H9 (cell line): ENCODE results near the gene P3H2. TPM values are rescaled to one million over a fixed set of nuclear protein-coding genes. Genes with fewer than 3 reads are reported as not detected.

Source experiments
- DNase-seq: peaks from one replicate; pipeline ENCODE4 v3.0.0-alpha.2; 2017
- H2AFZ ChIP-seq: one replicate; pipeline ENCODE4 v1.6.1; 2013; ENCODE audit warnings: mild to moderate bottlenecking, low read length, control low read depth, moderate library complexity
- H2AK5ac ChIP-seq: 2 replicates; pipeline ENCODE4 v1.6.1; 2013; ENCODE audit warnings: low read length, control low read depth, mixed read lengths; ENCODE audit not compliant: insufficient read length
- H2BK120ac ChIP-seq: one replicate; pipeline ENCODE4 v1.6.1; 2013; ENCODE audit warnings: low read depth, mild to moderate bottlenecking, low read length, control low read depth, inconsistent platforms; ENCODE audit not compliant: poor library complexity, severe bottlenecking
- H2BK12ac ChIP-seq: 2 replicates; pipeline ENCODE4 v1.6.1; 2013; ENCODE audit warnings: low read length, control low read depth, mixed read lengths, low read depth; ENCODE audit not compliant: insufficient read length
- H2BK15ac ChIP-seq: 2 replicates; pipeline ENCODE4 v1.6.1; 2013; ENCODE audit warnings: low read depth, low read length, control low read depth
- H2BK20ac ChIP-seq: one replicate; pipeline ENCODE4 v1.6.1; 2013; ENCODE audit warnings: low read depth, mild to moderate bottlenecking, low read length, control low read depth, inconsistent platforms; ENCODE audit not compliant: poor library complexity, severe bottlenecking
- H2BK5ac ChIP-seq: 2 replicates; pipeline ENCODE4 v1.6.1; 2013; ENCODE audit warnings: low read length, control low read depth, mixed read lengths; ENCODE audit not compliant: insufficient read length
- H3K14ac ChIP-seq: 2 replicates; pipeline ENCODE4 v1.6.1; 2013; ENCODE audit warnings: low read length, control low read depth; ENCODE audit not compliant: insufficient read depth
- H3K18ac ChIP-seq: 2 replicates; pipeline ENCODE4 v1.6.1; 2013; ENCODE audit warnings: low read depth, mild to moderate bottlenecking, mixed read lengths, low read length, control low read depth; ENCODE audit not compliant: insufficient read length
- H3K23ac ChIP-seq: 2 replicates; pipeline ENCODE4 v1.6.1; 2013; ENCODE audit warnings: low read length, control low read depth, mixed read lengths, low read depth; ENCODE audit not compliant: insufficient read length
- H3K23me2 ChIP-seq: 2 replicates; pipeline ENCODE4 v1.6.1; 2013; ENCODE audit warnings: low read depth, mild to moderate bottlenecking, mixed read lengths, low read length, control low read depth; ENCODE audit not compliant: insufficient read length, poor library complexity, severe bottlenecking
- H3K27ac ChIP-seq: 2 replicates; pipeline ENCODE4 v1.5.1; 2013; ENCODE audit warnings: low read length, control low read depth, mixed read lengths, low read depth; ENCODE audit not compliant: insufficient read length
- H3K27me3 ChIP-seq: 2 replicates; pipeline ENCODE4 v1.6.1; 2013; ENCODE audit warnings: low read length, control low read depth, inconsistent platforms; ENCODE audit not compliant: insufficient read depth
- H3K4ac ChIP-seq: 2 replicates; pipeline ENCODE4 v1.6.1; 2013; ENCODE audit warnings: low read depth, mild to moderate bottlenecking, control low read depth, inconsistent platforms, low read length, moderate library complexity
- H3K4me1 ChIP-seq: 2 replicates; pipeline ENCODE4 v1.6.1; 2013; ENCODE audit warnings: low read length, control low read depth, inconsistent platforms; ENCODE audit not compliant: insufficient read depth
- H3K4me2 ChIP-seq: 2 replicates; pipeline ENCODE4 v1.6.1; 2013; ENCODE audit warnings: low read length, control low read depth, mixed read lengths; ENCODE audit not compliant: insufficient read length, insufficient read depth
- H3K56ac ChIP-seq: 2 replicates; pipeline ENCODE4 v1.6.1; 2013; ENCODE audit warnings: low read depth, mild to moderate bottlenecking, mixed read lengths, low read length, control low read depth; ENCODE audit not compliant: insufficient read length
- H3K79me1 ChIP-seq: 2 replicates; pipeline ENCODE4 v1.6.1; 2013; ENCODE audit warnings: low read depth, mild to moderate bottlenecking, moderate library complexity, low read length, control low read depth, inconsistent platforms; ENCODE audit not compliant: insufficient read depth, poor library complexity, severe bottlenecking
- H3K79me2 ChIP-seq: 2 replicates; pipeline ENCODE4 v1.6.1; 2013; ENCODE audit warnings: low read length, control low read depth, inconsistent platforms; ENCODE audit not compliant: insufficient read depth
- H3K9ac ChIP-seq: 2 replicates; pipeline ENCODE4 v1.6.1; 2013; ENCODE audit warnings: low read length, control low read depth, mixed read lengths; ENCODE audit not compliant: insufficient read length; ENCODE audit errors: extremely low read depth
- H3K9me3 ChIP-seq: one replicate; pipeline ENCODE4 v1.6.1; 2013; ENCODE audit warnings: low read depth, low read length, inconsistent platforms; ENCODE audit not compliant: control insufficient read depth
- H3T11ph ChIP-seq: one replicate; pipeline ENCODE4 v1.6.1; 2013; ENCODE audit warnings: mild to moderate bottlenecking, low read length, control low read depth, inconsistent platforms
- H4K20me1 ChIP-seq: one replicate; pipeline ENCODE4 v1.6.1; 2013; ENCODE audit not compliant: control insufficient read depth, insufficient read length, insufficient read depth
- H4K5ac ChIP-seq: 2 replicates; pipeline ENCODE4 v1.6.1; 2013; ENCODE audit warnings: low read depth, mild to moderate bottlenecking, mixed read lengths, low read length, control low read depth; ENCODE audit not compliant: insufficient read length
- H4K8ac ChIP-seq: replicated peaks from 2 replicates; pipeline ENCODE4 v1.6.1; 2013; ENCODE audit warnings: low read length, control low read depth, mixed read lengths, low read depth; ENCODE audit not compliant: insufficient read length
- H4K91ac ChIP-seq: 2 replicates; pipeline ENCODE4 v1.6.1; 2013; ENCODE audit warnings: low read depth, mild to moderate bottlenecking, moderate library complexity, mixed read lengths, low read length, control low read depth; ENCODE audit not compliant: insufficient read length
- H3K27ac Mint-ChIP-seq, 3 experiments: 2 replicates in 2 of 3; 3 replicates in 1 of 3; pipeline ENCODE4 v1.8.0; 2020 to 2021; ENCODE audit warnings: mixed read lengths in 3 of 3, mild to moderate bottlenecking in 1 of 3, moderate library complexity in 1 of 3
- H3K27me3 Mint-ChIP-seq: 2 replicates; pipeline ENCODE4 v1.8.0; 2021; ENCODE audit warnings: low read depth, mild to moderate bottlenecking, moderate library complexity, mixed read lengths
- H3K36me3 Mint-ChIP-seq, 3 experiments: 2 replicates in 2 of 3; 3 replicates in 1 of 3; pipeline ENCODE4 v1.8.0; 2020 to 2021; ENCODE audit warnings: low read depth in 3 of 3, mixed read lengths in 3 of 3; ENCODE audit not compliant: insufficient read depth in 1 of 3
- H3K4me1 Mint-ChIP-seq, 2 experiments: 2 replicates each; pipeline ENCODE4 v1.8.0; 2020; ENCODE audit warnings: mixed read lengths in 2 of 2
- H3K4me3 Mint-ChIP-seq, 2 experiments: 2 replicates in 1 of 2; 3 replicates in 1 of 2; pipeline ENCODE4 v1.8.0; 2020 to 2021; ENCODE audit warnings: mild to moderate bottlenecking in 2 of 2, mixed read lengths in 2 of 2, moderate library complexity in 1 of 2
- H3K9me3 Mint-ChIP-seq, 2 experiments: 2 replicates in 1 of 2; 3 replicates in 1 of 2; pipeline ENCODE4 v1.8.0; 2020; ENCODE audit warnings: mild to moderate bottlenecking in 2 of 2, mixed read lengths in 2 of 2, moderate library complexity in 1 of 2
- CTCF ChIP-seq: fragments of 200-600 bp; sonication (generic); conservative IDR thresholded peaks from 3 replicates; pipeline ENCODE4 v1.8.0; 2021; ENCODE audit warnings: antibody characterized with exemption, mild to moderate bottlenecking
- WGBS: extraction: QIAGEN DNeasy Blood & Tissue Kit; methylation state at CpG from one replicate; pipeline ENCODE4 v1.1.7; 2013; ENCODE audit warnings: missing lambda C conversion rate, low lambda C conversion rate, mixed read lengths; ENCODE audit not compliant: insufficient read length; ENCODE audit errors: extremely low coverage; 5-methylcytosine and 5-hydroxymethylcytosine counted together
- total RNA-seq: library from RNA; stranded (reverse); gene quantifications from 2 replicates; pipeline ENCODE4 v1.2.1, GENCODE V29; 2021

The P3H2 gene
- total RNA-seq, 1 experiment from 2014 or later = 41.5 TPM

GRCh38 chr3:190119461-190120268 is 1.0 kb downstream of the P3H2 start:
- H3K27ac ChIP-seq = no peak overlapping the region
- H3K23me2 ChIP-seq = peaks cover 5% of the 10 kb centered on the region
- H3T11ph ChIP-seq = no peak overlapping the region
- no peak overlapping the region for H2BK5ac ChIP-seq
- H3K18ac ChIP-seq = no peak overlapping the region
- H3K23ac ChIP-seq = no peak overlapping the region
- H3K14ac ChIP-seq = no peak overlapping the region
- Mint-ChIP-seq H3K9me3 (0 out of 5 replicates have a peak, but pooled peaks cover 0 to 3% of the 10 kb centered on the region in 2 experiments), H3K4me3 (peak overlapping the region; percentile 75 to 84), H3K4me1 (peaks cover 51 to 52% of the 10 kb centered on the region in 2 experiments), H3K27ac (0 out of 7 replicates have a peak overlapping the region, but pooled peaks of 1 of the 3 experiments have one; percentile 1), H3K36me3 (peaks cover 0 to 6% (median 0%) of the 10 kb centered on the region in 3 experiments; a peak in 2 of 7 replicates), H3K27me3 (peaks cover 28% of the 10 kb centered on the region)
- H2BK15ac ChIP-seq = no peak overlapping the region
- H4K8ac ChIP-seq = no peak overlapping the region
- H3K9ac ChIP-seq = no peak overlapping the region
- H4K91ac ChIP-seq = no peak overlapping the region
- no peak overlapping the region for H3K56ac ChIP-seq
- no peak overlapping the region for H2AK5ac ChIP-seq
- no peaks in the 10 kb centered on the region for H4K20me1 ChIP-seq
- no peak overlapping the region for H2AFZ ChIP-seq
- no peaks in the 10 kb centered on the region; the same call in 1 of the 2 replicates for H3K27me3 ChIP-seq
- H2BK12ac ChIP-seq = no peak overlapping the region
- TF ChIP-seq CTCF = no peak
- H3K4ac ChIP-seq = no peak overlapping the region
- H2BK120ac ChIP-seq = no peak overlapping the region
- H3K79me1 ChIP-seq = no peaks in the 10 kb centered on the region
- H3K9me3 ChIP-seq = no peaks in the 10 kb centered on the region
- peak overlapping the region; percentile 79 for H3K4me2 ChIP-seq
- no peaks in the 10 kb centered on the region for H3K79me2 ChIP-seq
- no CpG with 5 or more reads among the region's 9 CpGs for WGBS
- H2BK20ac ChIP-seq = no peak overlapping the region
- no peak for DNase-seq
- H4K5ac ChIP-seq = no peak overlapping the region
- peaks cover 5% of the 10 kb centered on the region for H3K4me1 ChIP-seq
